Keratinocyte (primary cell): Measurements from ENCODE around the gene RAMP1. TPM values are rescaled to one million over a fixed set of nuclear protein-coding genes. Genes with fewer than 3 reads are reported as not detected.
A peak's percentile ranks its signal among the peaks of the same experiment; 100 is the strongest.

ENCODE experiments used
- DNase-seq: peaks from one replicate; pipeline ENCODE4 v3.0.0-alpha.2; 2011; ENCODE audit warnings: low read depth, missing footprints, low spot score
- FAIRE-seq: peaks from 2 replicates; lab custom pipeline; 2011; peaks lifted over from hg19 to GRCh38; lab: Jason Lieb, UNC
- H2AFZ ChIP-seq: 2 replicates; pipeline ENCODE4 v1.6.0; 2012; ENCODE audit warnings: low read length, control low read depth, inconsistent platforms; ENCODE audit not compliant: control insufficient read depth
- H3K27ac ChIP-seq: 2 replicates; pipeline ENCODE4 v1.5.1; 2011; ENCODE audit warnings: low read length; ENCODE audit not compliant: control insufficient read depth, insufficient read depth
- H3K27me3 ChIP-seq: 3 replicates; pipeline ENCODE4 v1.6.0; 2011; ENCODE audit warnings: low read length; ENCODE audit not compliant: control insufficient read depth, insufficient read depth; ENCODE audit errors: extremely low read depth
- H3K36me3 ChIP-seq, 2 experiments: 2 replicates in 1 of 2; 3 replicates in 1 of 2; pipeline ENCODE4 v1.5.1; 2011; ENCODE audit warnings: low read length in 2 of 2, mild to moderate bottlenecking in 1 of 2; ENCODE audit not compliant: control insufficient read depth in 2 of 2, insufficient read depth in 2 of 2; ENCODE audit errors: extremely low read depth in 1 of 2
- H3K4me1 ChIP-seq: 3 replicates; pipeline ENCODE4 v1.5.1; 2011; ENCODE audit warnings: low read length; ENCODE audit not compliant: control insufficient read depth, insufficient read depth; ENCODE audit errors: extremely low read depth
- H3K4me2 ChIP-seq: 3 replicates; pipeline ENCODE4 v1.6.0; 2011; ENCODE audit warnings: low read depth, low read length; ENCODE audit not compliant: control insufficient read depth, insufficient read depth; ENCODE audit errors: extremely low read depth
- H3K4me3 ChIP-seq, 3 experiments: fragments of 200-600 bp in 1 of 3; sonication (generic) in 1 of 3; 2 replicates in 2 of 3; 3 replicates in 1 of 3; pipeline ENCODE4 v1.5.1; 2011 to 2016; ENCODE audit warnings: low read length in 3 of 3, mild to moderate bottlenecking in 3 of 3, control low read depth in 2 of 3, inconsistent platforms in 1 of 3, low read depth in 1 of 3, mixed read lengths in 1 of 3, mixed run types in 1 of 3, moderate library complexity in 1 of 3; ENCODE audit not compliant: control insufficient read depth in 2 of 3, insufficient read depth in 2 of 3; ENCODE audit errors: extremely low read depth in 1 of 3
- H3K79me2 ChIP-seq: 2 replicates; pipeline ENCODE4 v1.6.0; 2012; ENCODE audit warnings: low read length; ENCODE audit not compliant: control insufficient read depth, insufficient read depth
- H3K9ac ChIP-seq: 3 replicates; pipeline ENCODE4 v1.6.0; 2011; ENCODE audit warnings: low read length; ENCODE audit not compliant: control insufficient read depth, insufficient read depth; ENCODE audit errors: extremely low read depth
- H3K9me1 ChIP-seq: 3 replicates; pipeline ENCODE4 v1.6.0; 2011; ENCODE audit warnings: low read length; ENCODE audit not compliant: control insufficient read depth, insufficient read depth; ENCODE audit errors: extremely low read depth
- H3K9me3 ChIP-seq: 2 replicates; pipeline ENCODE4 v1.5.1; 2012; ENCODE audit warnings: low read depth, low read length; ENCODE audit not compliant: control insufficient read depth
- H4K20me1 ChIP-seq: 3 replicates; pipeline ENCODE4 v1.6.0; 2011; ENCODE audit warnings: low read length; ENCODE audit not compliant: control insufficient read depth, insufficient read depth; ENCODE audit errors: extremely low read depth
- CTCF ChIP-seq, 3 experiments: IDR thresholded peaks in 1 of 3; conservative IDR thresholded peaks in 1 of 3; optimal IDR thresholded peaks in 1 of 3; 2 replicates in 2 of 3; 3 replicates in 1 of 3; pipeline versions ENCODE3 to v1.5.1; 2011; ENCODE audit warnings: low read length in 3 of 3, mild to moderate bottlenecking in 3 of 3, moderate library complexity in 2 of 3, control low read depth in 1 of 3, inconsistent platforms in 1 of 3; ENCODE audit not compliant: insufficient read depth in 2 of 3; ENCODE audit errors: extremely low read depth in 1 of 3
- EZH2 ChIP-seq: IDR thresholded peaks from one replicate; pipeline ENCODE4 v1.6.1; 2012; ENCODE audit warnings: inconsistent platforms, mild to moderate bottlenecking, low read length, moderate library complexity
- dilution Hi-C: fragments of 300-500 bp; cut with MboI; formaldehyde crosslinking; loops from one replicate; pipeline ENCODE4 v1.7.0; 2020; ENCODE audit warnings: low sequenced_read_pairs; ENCODE audit not compliant: extremely low pct_ligation_motif_present
- polyA plus RNA-seq, 5 experiments: library from polyadenylated mRNA; depleted of rRNA in 3 of 5; stranded (reverse) in 3 of 5; stranded (forward) in 1 of 5; unstranded in 1 of 5; fragments of >200 nt; gene quantifications; 1 replicate in 1 of 5; 2 replicates in 3 of 5; 3 replicates in 1 of 5; pipeline versions ENCODE4 v1.2.1 to v1.2.3, GENCODE V29; 2011 to 2012; ENCODE audit warnings: missing spikeins in 2 of 5, low read depth in 1 of 5, low replicate concordance in 1 of 5

RAMP1 gene
- polyA plus RNA-seq, 1 donor (not counting 4 experiments of a cell fraction or from before 2014, with no cell fraction given), result 0.69 TPM

- TF ChIP-seq CTCF (optimal IDR thresholded peaks at IDR 0.05 in 1 of 3, IDR thresholded peaks at IDR 0.05 in 1 of 3, conservative IDR thresholded peaks at IDR 0.05 in 1 of 3; ENCODE audit: extremely low read depth in 1 of 3, insufficient read depth in 2 of 3, low read length in 3 of 3) (no peak), EZH2 (no peak)
- DNase-seq, result no peak
- no peaks in the 10 kb centered on the region for H3K9me1 ChIP-seq
- no peak overlapping the region for H3K9ac ChIP-seq
- dilution Hi-C loops, result no loop called here
- H3K27me3 ChIP-seq, result no peaks in the 10 kb centered on the region
- no peak overlapping the region for H3K4me2 ChIP-seq
- no peaks in the 10 kb centered on the region for H4K20me1 ChIP-seq
- H3K36me3 ChIP-seq, result no peaks in the 10 kb centered on the region
- H3K4me1 ChIP-seq, result no peaks in the 10 kb centered on the region
- no peaks in the 10 kb centered on the region for H3K79me2 ChIP-seq
- H3K27ac ChIP-seq, result no peak overlapping the region
- H2AFZ ChIP-seq, result no peak overlapping the region
- no peak overlapping the region for H3K4me3 ChIP-seq
- FAIRE-seq, result no peak
- H3K9me3 ChIP-seq, result peaks cover 2% of the 10 kb centered on the region
Observed at GRCh38 chr2:237904831-237905599, 45.6 kb downstream of the RAMP1 start.

- DNase-seq (no peak), FAIRE-seq (peak; percentile 26)
- TF ChIP-seq CTCF (optimal IDR thresholded peaks at IDR 0.05 in 1 of 3, IDR thresholded peaks at IDR 0.05 in 1 of 3, conservative IDR thresholded peaks at IDR 0.05 in 1 of 3; ENCODE audit: extremely low read depth in 1 of 3, insufficient read depth in 2 of 3, low read length in 3 of 3) (no peak), EZH2 (no peak)
- no peak overlapping the region for H3K4me2 ChIP-seq
- no peaks in the 10 kb centered on the region for H3K4me1 ChIP-seq
- dilution Hi-C loops, result no loop called here
- H3K9ac ChIP-seq, result no peak overlapping the region
- H3K79me2 ChIP-seq, result no peaks in the 10 kb centered on the region
- no peaks in the 10 kb centered on the region for H3K9me1 ChIP-seq
- H3K4me3 ChIP-seq, result no peak overlapping the region
- H3K27ac ChIP-seq, result no peak overlapping the region
- H4K20me1 ChIP-seq, result no peaks in the 10 kb centered on the region
- H3K27me3 ChIP-seq, result no peaks in the 10 kb centered on the region
- peaks cover 2% of the 10 kb centered on the region for H3K9me3 ChIP-seq
- H2AFZ ChIP-seq, result no peak overlapping the region
- H3K36me3 ChIP-seq, result no peaks in the 10 kb centered on the region
Observed at GRCh38 chr2:237907144-237907543, 47.7 kb downstream of the RAMP1 start.
